GM19193 (cell line): ENCODE data around the gene SNAPC2.

Experiments used
- POLR2A ChIP-seq: IDR thresholded peaks from 4 replicates; pipeline ENCODE4 v1.6.1; 2011; ENCODE audit not compliant: insufficient read depth, insufficient read length; ENCODE audit errors: extremely low read depth

The SNAPC2 gene

GRCh38 chr19:7881910-7882309 is 38.2 kb upstream of the SNAPC2 start:
- no peak for TF ChIP-seq POLR2A

- no peak for TF ChIP-seq POLR2A
Measured at GRCh38 chr19:7883105-7883504, 37.0 kb upstream of the SNAPC2 start.

- no peak for TF ChIP-seq POLR2A
Measured at GRCh38 chr19:7883796-7884570, 36.2 kb upstream of the SNAPC2 start.

- no peak for TF ChIP-seq POLR2A
Measured at GRCh38 chr19:7885818-7886217, 34.3 kb upstream of the SNAPC2 start.

- TF ChIP-seq POLR2A, result no peak
Measured at GRCh38 chr19:7887408-7888144, 32.6 kb upstream of the SNAPC2 start.

- TF ChIP-seq POLR2A, result no peak
Measured at GRCh38 chr19:7888145-7888825, 31.9 kb upstream of the SNAPC2 start, which contains the start of gene LRRC8E. Gene LRRC8E, plus strand, starts transcription at chr19:7888510. Its CDS starts 7,094 bp downstream, at chr19:7895604.

GRCh38 chr19:7888826-7889217 is 31.3 kb upstream of the SNAPC2 start:
- TF ChIP-seq POLR2A, result no peak

GRCh38 chr19:7894612-7895309 is 25.4 kb upstream of the SNAPC2 start:
- TF ChIP-seq POLR2A, result no peak

GRCh38 chr19:7895565-7895964 is 24.6 kb upstream of the SNAPC2 start:
- TF ChIP-seq POLR2A, result no peak

- no peak for TF ChIP-seq POLR2A
Measured at GRCh38 chr19:7897292-7897691, 22.8 kb upstream of the SNAPC2 start.

- TF ChIP-seq POLR2A, result no peak
Measured at GRCh38 chr19:7898967-7899366, 21.2 kb upstream of the SNAPC2 start.

GRCh38 chr19:7899751-7900378 is 20.3 kb upstream of the SNAPC2 start:
- TF ChIP-seq POLR2A, result no peak

- TF ChIP-seq POLR2A, result no peak
Measured at GRCh38 chr19:7900401-7900870, 19.7 kb upstream of the SNAPC2 start.

GRCh38 chr19:7900931-7901330 is 19.2 kb upstream of the SNAPC2 start:
- no peak for TF ChIP-seq POLR2A
